H1 (cell line): ENCODE results near the gene BRIP1. TPM values are rescaled to one million over a fixed set of nuclear protein-coding genes. Genes with fewer than 3 reads are reported as not detected.

Source experiments
- CTCF ChIA-PET: fragments of 300-600 bp; sonication (Branson Sonifier 250); formaldehyde crosslinking; loops from one replicate; lab custom pipeline; 2021; ENCODE audit not compliant: partially characterized antibody; lab: Charles Lee
- POLR2A ChIA-PET: fragments of 300-600 bp; sonication (Branson Sonifier 250); formaldehyde crosslinking; loops from one replicate; lab custom pipeline; 2021; ENCODE audit warnings: inconsistent platforms; ENCODE audit not compliant: partially characterized antibody; lab: Charles Lee
- DNase-seq, 2 experiments: peaks; one replicate each; pipeline versions ENCODE4 v3.0.0 to v3.0.0-alpha.2; 2010 to 2022; ENCODE audit warnings: low spot score in 2 of 2, low read depth in 1 of 2, mixed read lengths in 1 of 2
- FAIRE-seq: peaks from 2 replicates; lab custom pipeline; 2011; peaks lifted over from hg19 to GRCh38; lab: Jason Lieb, UNC
- H2AFZ ChIP-seq: 2 replicates; pipeline ENCODE4 v1.8.1; 2012; ENCODE audit warnings: low read length, inconsistent platforms
- H2AK5ac ChIP-seq: 2 replicates; pipeline ENCODE4 v1.6.1; 2013; ENCODE audit warnings: low read depth, low read length
- H2BK120ac ChIP-seq: replicated peaks from 2 replicates; pipeline ENCODE3; 2013; ENCODE audit warnings: low read depth, low read length, inconsistent platforms
- H2BK12ac ChIP-seq: 2 replicates; pipeline ENCODE4 v1.6.1; 2013; ENCODE audit warnings: low read depth, low read length
- H2BK15ac ChIP-seq: 2 replicates; pipeline ENCODE4 v1.6.1; 2013; ENCODE audit warnings: low read length
- H2BK20ac ChIP-seq: 2 replicates; pipeline ENCODE4 v1.6.1; 2013; ENCODE audit warnings: low read length
- H2BK5ac ChIP-seq: 2 replicates; pipeline ENCODE4 v1.6.1; 2013; ENCODE audit warnings: low read depth, low read length
- H3K14ac ChIP-seq: 2 replicates; pipeline ENCODE4 v1.6.1; 2013; ENCODE audit warnings: inconsistent platforms; ENCODE audit not compliant: insufficient read length
- H3K18ac ChIP-seq: 2 replicates; pipeline ENCODE4 v1.6.1; 2013; ENCODE audit warnings: low read length; ENCODE audit errors: extremely low read depth
- H3K23ac ChIP-seq: 2 replicates; pipeline ENCODE4 v1.6.1; 2013; ENCODE audit warnings: inconsistent platforms; ENCODE audit not compliant: insufficient read length
- H3K23me2 ChIP-seq: 2 replicates; pipeline ENCODE4 v1.6.1; 2013; ENCODE audit warnings: low read depth, low read length
- H3K27ac ChIP-seq: 2 replicates; pipeline ENCODE4 v1.6.1; 2011; ENCODE audit warnings: low read depth, low read length, inconsistent platforms
- H3K27me3 ChIP-seq, 4 experiments: replicated peaks in 1 of 4; 1 replicate in 1 of 4; 2 replicates in 3 of 4; pipeline versions ENCODE4 v1.6.1 to v1.8.1; 2011 to 2013; ENCODE audit warnings: low read length in 3 of 4, mild to moderate bottlenecking in 3 of 4, inconsistent platforms in 2 of 4, mixed read lengths in 2 of 4, moderate library complexity in 1 of 4; ENCODE audit not compliant: control insufficient read depth in 3 of 4, insufficient read depth in 3 of 4; ENCODE audit errors: extremely low read depth in 1 of 4
- H3K36me3 ChIP-seq, 4 experiments: 2 replicates each; pipeline versions ENCODE4 v1.6.1 to v1.8.1; 2011 to 2013; ENCODE audit warnings: mild to moderate bottlenecking in 4 of 4, low read length in 3 of 4, moderate library complexity in 2 of 4, control low read depth in 1 of 4, inconsistent platforms in 1 of 4; ENCODE audit not compliant: insufficient read depth in 4 of 4, control insufficient read depth in 2 of 4
- H3K4ac ChIP-seq: replicated peaks from 2 replicates; pipeline ENCODE3; 2013; ENCODE audit warnings: low read length, low read depth, mixed read lengths, inconsistent platforms; ENCODE audit not compliant: insufficient read length
- H3K4me1 ChIP-seq, 4 experiments: replicated peaks in 1 of 4; 1 replicate in 1 of 4; 2 replicates in 3 of 4; pipeline versions ENCODE4 v1.6.1 to v1.8.1; 2011 to 2013; ENCODE audit warnings: low read length in 3 of 4, inconsistent platforms in 2 of 4, mixed read lengths in 1 of 4; ENCODE audit not compliant: insufficient read depth in 4 of 4, control insufficient read depth in 3 of 4
- H3K4me2 ChIP-seq, 2 experiments: 2 replicates each; pipeline versions ENCODE4 v1.6.1 to v1.8.1; 2011 to 2013; ENCODE audit warnings: low read depth in 2 of 2, low read length in 2 of 2, control low read depth in 1 of 2, inconsistent platforms in 1 of 2, mild to moderate bottlenecking in 1 of 2; ENCODE audit not compliant: insufficient read depth in 1 of 2
- H3K4me3 ChIP-seq, 4 experiments: fragments of 200-600, 300-600 bp in 1 of 4; sonication (generic), shearing (Covaris generic), sonication (Bioruptor Twin) in 1 of 4; 2 replicates each; pipeline versions ENCODE4 v1.5.1 to v1.8.1; 2011 to 2016; ENCODE audit warnings: low read length in 4 of 4, low read depth in 3 of 4, control low read depth in 2 of 4, inconsistent platforms in 2 of 4, mild to moderate bottlenecking in 2 of 4, mixed read lengths in 1 of 4, moderate library complexity in 1 of 4; ENCODE audit not compliant: insufficient read depth in 2 of 4; ENCODE audit errors: extremely low read depth in 1 of 4
- H3K56ac ChIP-seq: replicated peaks from 2 replicates; pipeline ENCODE3; 2013; ENCODE audit warnings: low read depth, mild to moderate bottlenecking, mixed read lengths, low read length, inconsistent platforms; ENCODE audit not compliant: insufficient read length
- H3K79me1 ChIP-seq: 2 replicates; pipeline ENCODE4 v1.6.1; 2013; ENCODE audit warnings: low read depth, low read length, control low read depth
- H3K79me2 ChIP-seq, 2 experiments: 2 replicates each; pipeline versions ENCODE4 v1.6.1 to v1.8.1; 2012 to 2013; ENCODE audit warnings: low read length in 2 of 2, mild to moderate bottlenecking in 2 of 2, inconsistent platforms in 1 of 2; ENCODE audit not compliant: insufficient read depth in 2 of 2, control insufficient read depth in 1 of 2
- H3K9ac ChIP-seq, 4 experiments: replicated peaks in 1 of 4; 1 replicate in 1 of 4; 2 replicates in 3 of 4; pipeline versions ENCODE4 v1.6.1 to v1.8.1; 2011 to 2013; ENCODE audit warnings: low read depth in 3 of 4, low read length in 3 of 4, control low read depth in 2 of 4, mild to moderate bottlenecking in 2 of 4, moderate library complexity in 2 of 4, inconsistent platforms in 1 of 4; ENCODE audit errors: extremely low read depth in 1 of 4
- H3K9me3 ChIP-seq, 2 experiments: 2 replicates each; pipeline versions ENCODE4 v1.6.1 to v1.8.1; 2012 to 2013; ENCODE audit warnings: mild to moderate bottlenecking in 2 of 2, moderate library complexity in 2 of 2, control low read depth in 1 of 2, inconsistent platforms in 1 of 2, low read depth in 1 of 2, low read length in 1 of 2, mixed read lengths in 1 of 2; ENCODE audit not compliant: insufficient read depth in 2 of 2
- H4K20me1 ChIP-seq, 2 experiments: replicated peaks in 1 of 2; 2 replicates each; pipeline versions ENCODE3 to v1.8.1; 2011 to 2013; ENCODE audit warnings: inconsistent platforms in 2 of 2, low read length in 2 of 2, mild to moderate bottlenecking in 1 of 2; ENCODE audit not compliant: insufficient read depth in 2 of 2, control insufficient read depth in 1 of 2
- H4K5ac ChIP-seq: 2 replicates; pipeline ENCODE4 v1.6.1; 2013; ENCODE audit warnings: low read length, low read depth, mixed read lengths, inconsistent platforms; ENCODE audit not compliant: insufficient read length
- H4K8ac ChIP-seq: 2 replicates; pipeline ENCODE4 v1.8.0; 2013; ENCODE audit warnings: mild to moderate bottlenecking, moderate library complexity, low read length, inconsistent platforms; ENCODE audit not compliant: insufficient read depth; ENCODE audit errors: extremely low read depth
- H4K91ac ChIP-seq: replicated peaks from 2 replicates; pipeline ENCODE3; 2013; ENCODE audit warnings: low read length, mixed read lengths, inconsistent platforms; ENCODE audit not compliant: insufficient read length
- ATF3 ChIP-seq: IDR thresholded peaks from 2 replicates; pipeline ENCODE4 v1.6.1; 2011; ENCODE audit warnings: low read depth, mild to moderate bottlenecking, low read length; ENCODE audit not compliant: insufficient read depth
- CBX5 ChIP-seq: fragments of 300-800, 300-1000 bp; sonication (generic); IDR thresholded peaks from 2 replicates; pipeline ENCODE4 v1.7.1; 2016; ENCODE audit warnings: antibody characterized with exemption, low read length, low read depth
- EGR1 ChIP-seq: IDR thresholded peaks from 2 replicates; pipeline ENCODE4 v1.6.1; 2011; ENCODE audit warnings: low read depth, low read length, borderline replicate concordance
- FOSL1 ChIP-seq: IDR thresholded peaks from 2 replicates; pipeline ENCODE4 v1.6.1; 2011; ENCODE audit warnings: mild to moderate bottlenecking, low read depth, low read length, moderate library complexity; ENCODE audit not compliant: insufficient read depth
- HDAC6 ChIP-seq: IDR thresholded peaks from one replicate; pipeline ENCODE4 v1.7.1; 2012; ENCODE audit warnings: low read depth, mild to moderate bottlenecking, inconsistent platforms, low read length, moderate library complexity
- POLR2AphosphoS5 ChIP-seq: IDR thresholded peaks from 2 replicates; pipeline ENCODE4 v1.6.1; 2011; ENCODE audit warnings: low read depth, low read length
- RBBP5 ChIP-seq: IDR thresholded peaks from 2 replicates; pipeline ENCODE4 v1.7.1; 2012; ENCODE audit warnings: low read depth, mild to moderate bottlenecking, inconsistent platforms, low read length, moderate library complexity, borderline replicate concordance
- SIRT6 ChIP-seq: IDR thresholded peaks from one replicate; pipeline ENCODE4 v1.7.1; 2012; ENCODE audit warnings: low read length, inconsistent platforms
- SP1 ChIP-seq: IDR thresholded peaks from 2 replicates; pipeline ENCODE4 v1.6.1; 2011; ENCODE audit warnings: low read depth, low read length
- SRF ChIP-seq: IDR thresholded peaks from 2 replicates; pipeline ENCODE4 v1.6.1; 2011; ENCODE audit warnings: mild to moderate bottlenecking, low read depth, low read length, moderate library complexity
- YY1 ChIP-seq: IDR thresholded peaks from 2 replicates; pipeline ENCODE4 v1.6.1; 2011; ENCODE audit warnings: low read depth, mild to moderate bottlenecking, low read length
- WGBS, 2 experiments: shearing (Covaris generic) in 1 of 2; methylation state at CpG; one replicate each; pipeline versions ENCODE4 v1.1.6 to v1.1.7; 2013 to 2015; ENCODE audit warnings: low lambda C conversion rate in 2 of 2, mixed read lengths in 2 of 2, inconsistent platforms in 1 of 2, low coverage in 1 of 2, missing lambda C conversion rate in 1 of 2; ENCODE audit not compliant: insufficient replicate concordance in 2 of 2, insufficient coverage in 1 of 2, insufficient read length in 1 of 2; ENCODE audit errors: extremely low coverage in 1 of 2, missing lambda C conversion rate in 1 of 2; 5-methylcytosine and 5-hydroxymethylcytosine counted together
- polyA plus RNA-seq, 7 experiments: library from polyadenylated mRNA; depleted of rRNA in 3 of 7; stranded (reverse) in 5 of 7; unstranded in 2 of 7; fragments of >200 nt in 5 of 7; fragments of 200-250 nt in 2 of 7; gene quantifications; 1 replicate in 5 of 7; 2 replicates in 1 of 7; 4 replicates in 1 of 7; pipeline versions ENCODE4 v1.2.1 to v1.2.3, GENCODE V29; 2011 to 2013; ENCODE audit warnings: missing spikeins in 2 of 7, mixed read lengths in 2 of 7
- total RNA-seq: library from RNA; stranded (reverse); fragmentation: NEBNext Ultra II Directional; extraction: Animal tissue kit (Norgen Biotek cat#: 25700); gene quantifications from 2 replicates; pipeline ENCODE4 v1.2.1, GENCODE V29; 2021

BRIP1 gene
- total and polyA plus RNA-seq, 2 of the 8 experiments (the other 6 are each of a cell fraction or from before 2014, with no cell fraction given), result 5.8 to 19.2 TPM

GRCh38 chr17:61877837-61878236 is 14.5 kb upstream of the BRIP1 start:
- H3K18ac ChIP-seq, result no peak overlapping the region
- H3K23ac ChIP-seq, result no peak overlapping the region
- no peak overlapping the region for H4K91ac ChIP-seq
- no peak overlapping the region for H2AK5ac ChIP-seq
- H3K4me1 ChIP-seq, result no peaks in the 10 kb centered on the region
- H2BK20ac ChIP-seq, result no peak overlapping the region
- H3K36me3 ChIP-seq, result peaks cover 0 to 20% (median 4%) of the 10 kb centered on the region in 4 experiments; a peak in 4 of 8 replicates
- no peak overlapping the region for H3K4ac ChIP-seq
- H3K79me2 ChIP-seq, result no peaks in the 10 kb centered on the region
- H3K4me3 ChIP-seq, result no peak overlapping the region
- H3K56ac ChIP-seq, result no peak overlapping the region
- H2BK120ac ChIP-seq, result no peak overlapping the region
- H3K27ac ChIP-seq, result no peak overlapping the region
- H3K9me3 ChIP-seq, result no peaks in the 10 kb centered on the region
- H2AFZ ChIP-seq, result no peak overlapping the region
- WGBS, 2 experiments, result 100% methylated on average over 2 of the region's 2 CpGs; no CpG with 5 or more reads in 1 of the 2 experiments
- no peak overlapping the region for H4K5ac ChIP-seq
- TF ChIP-seq CBX5, result no peak
- no peak for TF ChIP-seq HDAC6
- TF ChIP-seq YY1, result no peak
- TF ChIP-seq FOSL1, result no peak
- no peak for TF ChIP-seq SRF
- TF ChIP-seq EGR1, result no peak
- no peak for TF ChIP-seq POLR2AphosphoS5
- no peak for TF ChIP-seq SP1
- no peak for TF ChIP-seq SIRT6
- TF ChIP-seq RBBP5, result no peak
- no peak for TF ChIP-seq ATF3
- no peaks in the 10 kb centered on the region for H3K79me1 ChIP-seq
- no peak overlapping the region for H2BK12ac ChIP-seq
- no peak overlapping the region for H3K4me2 ChIP-seq
- no peak overlapping the region for H2BK15ac ChIP-seq
- no peak overlapping the region for H3K14ac ChIP-seq
- no peaks in the 10 kb centered on the region for H4K20me1 ChIP-seq
- no peak overlapping the region for H4K8ac ChIP-seq
- H3K23me2 ChIP-seq, result no peaks in the 10 kb centered on the region
- ChIA-PET CTCF (no interaction called here), POLR2A (no interaction called here)
- no peak for DNase-seq
- H3K27me3 ChIP-seq, result no peaks in the 10 kb centered on the region
- no peak overlapping the region for H3K9ac ChIP-seq
- FAIRE-seq, result no peak
- H2BK5ac ChIP-seq, result no peak overlapping the region
